Measurements from ENCODE around the gene SND1.
"Not testable (repeated sequence)": the region's sequence is repeated elsewhere in the genome, so short reads cannot be mapped to it uniquely, and the experiment has no call there.

DNA sequence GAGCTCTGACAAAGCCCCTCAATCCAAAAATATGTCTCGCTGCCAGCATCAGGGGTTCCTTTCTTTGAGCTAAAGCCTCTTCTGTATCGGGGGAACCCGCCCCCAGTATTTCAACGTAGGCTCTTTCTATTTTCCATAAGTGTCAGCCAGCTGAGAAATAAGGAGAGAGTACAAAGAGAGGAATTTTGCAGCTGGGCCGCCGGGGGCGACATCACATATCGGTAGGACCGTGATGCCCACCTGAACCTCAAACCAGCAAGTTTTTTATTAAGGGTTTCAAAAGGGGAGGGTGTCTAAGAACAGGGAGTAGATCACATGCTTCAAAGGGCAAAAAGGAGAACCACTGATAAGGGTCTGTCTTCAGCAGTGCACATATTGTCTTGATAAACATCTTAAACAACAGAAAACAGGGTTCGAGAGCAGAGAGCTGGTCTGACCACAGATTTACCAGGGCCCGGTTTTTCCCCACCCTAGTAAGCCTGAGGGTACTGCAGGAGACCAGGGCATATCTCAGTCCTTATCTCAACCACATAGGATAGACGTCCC is 457.5 kb downstream of the SND1 start:
- TF ChIP-seq, protein P1, sequence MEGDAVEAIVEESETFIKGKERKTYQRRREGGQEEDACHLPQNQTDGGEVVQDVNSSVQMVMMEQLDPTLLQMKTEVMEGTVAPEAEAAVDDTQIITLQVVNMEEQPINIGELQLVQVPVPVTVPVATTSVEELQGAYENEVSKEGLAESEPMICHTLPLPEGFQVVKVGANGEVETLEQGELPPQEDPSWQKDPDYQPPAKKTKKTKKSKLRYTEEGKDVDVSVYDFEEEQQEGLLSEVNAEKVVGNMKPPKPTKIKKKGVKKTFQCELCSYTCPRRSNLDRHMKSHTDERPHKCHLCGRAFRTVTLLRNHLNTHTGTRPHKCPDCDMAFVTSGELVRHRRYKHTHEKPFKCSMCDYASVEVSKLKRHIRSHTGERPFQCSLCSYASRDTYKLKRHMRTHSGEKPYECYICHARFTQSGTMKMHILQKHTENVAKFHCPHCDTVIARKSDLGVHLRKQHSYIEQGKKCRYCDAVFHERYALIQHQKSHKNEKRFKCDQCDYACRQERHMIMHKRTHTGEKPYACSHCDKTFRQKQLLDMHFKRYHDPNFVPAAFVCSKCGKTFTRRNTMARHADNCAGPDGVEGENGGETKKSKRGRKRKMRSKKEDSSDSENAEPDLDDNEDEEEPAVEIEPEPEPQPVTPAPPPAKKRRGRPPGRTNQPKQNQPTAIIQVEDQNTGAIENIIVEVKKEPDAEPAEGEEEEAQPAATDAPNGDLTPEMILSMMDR (IDR thresholded peaks at IDR 0.05), result not testable (repeated sequence)
- not testable (repeated sequence) for TF ChIP-seq POLR2A (IDR thresholded peaks at IDR 0.05)
